Endothelial cell of umbilical vein (primary cell): ENCODE measurements around the gene ATP5PD. TPM values are rescaled to one million over a fixed set of nuclear protein-coding genes. Genes with fewer than 3 reads are reported as not detected.
A peak's percentile ranks its signal among the peaks of the same experiment; 100 is the strongest.

Experiments used
- BruUV-seq: library from RNA; stranded (reverse); fragments of 400-500 nt; replicated peaks from 2 replicates; lab custom pipeline; 2021; lab: Mats Ljungman, UMichigan
- CTCF ChIA-PET: fragments of 300-600, 350-600 bp; sonication (Branson Sonifier 250); formaldehyde crosslinking; loops from one replicate; lab custom pipeline; 2021; ENCODE audit warnings: antibody characterized with exemption, inconsistent platforms; lab: Charles Lee
- POLR2A ChIA-PET: fragments of 300-600, 350-600 bp; sonication (Branson Sonifier 250); formaldehyde crosslinking; loops from one replicate; lab custom pipeline; 2021; ENCODE audit warnings: antibody characterized with exemption, inconsistent platforms; lab: Charles Lee
- DNase-seq: peaks from one replicate; pipeline ENCODE4 v3.0.0-alpha.2; 2011; ENCODE audit warnings: low read depth, low spot score
- FAIRE-seq: peaks from 2 replicates; lab custom pipeline; 2011; peaks lifted over from hg19 to GRCh38; lab: Jason Lieb, UNC
- H2AFZ ChIP-seq: 2 replicates; pipeline ENCODE4 v1.6.0; 2012; ENCODE audit warnings: low read depth, low read length, control low read depth, inconsistent platforms
- H3K27ac ChIP-seq: 2 replicates; pipeline ENCODE4 v1.5.1; 2011; ENCODE audit warnings: low read depth, mild to moderate bottlenecking, control low read depth, low read length, moderate library complexity; ENCODE audit not compliant: insufficient read depth
- H3K27me3 ChIP-seq, 2 experiments: 2 replicates each; pipeline versions ENCODE4 v1.6.0 to v1.6.1; 2011; ENCODE audit warnings: low read length in 2 of 2, mixed read lengths in 1 of 2; ENCODE audit not compliant: control insufficient read depth in 2 of 2, insufficient read depth in 2 of 2
- H3K36me3 ChIP-seq, 2 experiments: 2 replicates in 1 of 2; 3 replicates in 1 of 2; pipeline ENCODE4 v1.5.1; 2011; ENCODE audit warnings: low read length in 2 of 2, mild to moderate bottlenecking in 1 of 2, moderate library complexity in 1 of 2; ENCODE audit not compliant: control insufficient read depth in 2 of 2, insufficient read depth in 2 of 2; ENCODE audit errors: extremely low read depth in 1 of 2
- H3K4me1 ChIP-seq: 3 replicates; pipeline ENCODE4 v1.5.1; 2011; ENCODE audit warnings: mild to moderate bottlenecking, low read length; ENCODE audit not compliant: control insufficient read depth, insufficient read depth; ENCODE audit errors: extremely low read depth
- H3K4me2 ChIP-seq: 2 replicates; pipeline ENCODE4 v1.6.1; 2011; ENCODE audit warnings: low read length, control low read depth, mixed read lengths; ENCODE audit not compliant: insufficient read depth
- H3K4me3 ChIP-seq, 3 experiments: fragments of 200-600 bp in 1 of 3; sonication (generic), shearing (Covaris generic) in 1 of 3; replicated peaks in 1 of 3; 2 replicates each; pipeline ENCODE4 v1.5.1; 2011 to 2016; ENCODE audit warnings: control low read depth in 3 of 3, low read length in 3 of 3, mild to moderate bottlenecking in 2 of 3, inconsistent platforms in 1 of 3, low read depth in 1 of 3, moderate library complexity in 1 of 3; ENCODE audit not compliant: insufficient read depth in 1 of 3
- H3K79me2 ChIP-seq: 2 replicates; pipeline ENCODE4 v1.6.0; 2012; ENCODE audit warnings: low read length, inconsistent platforms; ENCODE audit not compliant: control insufficient read depth, insufficient read depth
- H3K9ac ChIP-seq: replicated peaks from 2 replicates; pipeline ENCODE3; 2011; ENCODE audit warnings: low read length, control low read depth; ENCODE audit not compliant: insufficient read depth; ENCODE audit errors: extremely low read depth
- H3K9me1 ChIP-seq: replicated peaks from 3 replicates; pipeline ENCODE4 v1.6.0; 2011; ENCODE audit warnings: mild to moderate bottlenecking, low read length; ENCODE audit not compliant: control insufficient read depth, insufficient read depth; ENCODE audit errors: extremely low read depth
- H3K9me3 ChIP-seq: replicated peaks from 2 replicates; pipeline ENCODE4 v1.5.1; 2012; ENCODE audit warnings: low read length, inconsistent platforms; ENCODE audit not compliant: control insufficient read depth, insufficient read depth
- H4K20me1 ChIP-seq: replicated peaks from 2 replicates; pipeline ENCODE3; 2011; ENCODE audit warnings: mild to moderate bottlenecking, low read length; ENCODE audit not compliant: control insufficient read depth, insufficient read depth; ENCODE audit errors: extremely low read depth
- dilution Hi-C: fragments of 300-500 bp; cut with MboI; formaldehyde crosslinking; loops from one replicate; pipeline ENCODE4 v1.15.0; 2019; ENCODE audit warnings: low sequenced_read_pairs; ENCODE audit not compliant: extremely low pct_ligation_motif_present
- intact Hi-C: fragments of 100-400 bp; cut with micrococcal nuclease; formaldehyde crosslinking; loops from one replicate; pipeline ENCODE4 v1.10.0; 2022
- polyA plus RNA-seq, 4 experiments: library from polyadenylated mRNA; depleted of rRNA in 3 of 4; stranded (reverse) in 3 of 4; unstranded in 1 of 4; fragments of >200 nt; gene quantifications; 2 replicates each; pipeline versions ENCODE4 v1.2.1 to v1.2.3, GENCODE V29; 2011 to 2012; ENCODE audit warnings: missing spikeins in 1 of 4
- total RNA-seq: library from RNA; stranded (reverse); gene quantifications from 2 replicates; pipeline ENCODE4 v1.2.3, GENCODE V29; 2021
- TF ChIP-seq, protein P1 (sequence below): IDR thresholded peaks from 2 replicates; pipeline ENCODE4 v1.6.1; 2011; ENCODE audit not compliant: insufficient read depth, insufficient read length
- TF ChIP-seq, protein P2 (sequence below), 2 donors: IDR thresholded peaks; 1 replicate in 1 of 2; 2 replicates in 1 of 2; pipeline ENCODE4 v1.5.1; 2011; ENCODE audit warnings: low read length in 2 of 2, mild to moderate bottlenecking in 2 of 2, moderate library complexity in 2 of 2, control low read depth in 1 of 2, inconsistent platforms in 1 of 2, low read depth in 1 of 2; ENCODE audit not compliant: insufficient read depth in 1 of 2; ENCODE audit errors: extremely low read depth in 1 of 2

Gene ATP5PD
- total and polyA plus RNA-seq, 2 donors (not counting 3 experiments of a cell fraction or from before 2014, with no cell fraction given), result 182 to 200 TPM

DNA sequence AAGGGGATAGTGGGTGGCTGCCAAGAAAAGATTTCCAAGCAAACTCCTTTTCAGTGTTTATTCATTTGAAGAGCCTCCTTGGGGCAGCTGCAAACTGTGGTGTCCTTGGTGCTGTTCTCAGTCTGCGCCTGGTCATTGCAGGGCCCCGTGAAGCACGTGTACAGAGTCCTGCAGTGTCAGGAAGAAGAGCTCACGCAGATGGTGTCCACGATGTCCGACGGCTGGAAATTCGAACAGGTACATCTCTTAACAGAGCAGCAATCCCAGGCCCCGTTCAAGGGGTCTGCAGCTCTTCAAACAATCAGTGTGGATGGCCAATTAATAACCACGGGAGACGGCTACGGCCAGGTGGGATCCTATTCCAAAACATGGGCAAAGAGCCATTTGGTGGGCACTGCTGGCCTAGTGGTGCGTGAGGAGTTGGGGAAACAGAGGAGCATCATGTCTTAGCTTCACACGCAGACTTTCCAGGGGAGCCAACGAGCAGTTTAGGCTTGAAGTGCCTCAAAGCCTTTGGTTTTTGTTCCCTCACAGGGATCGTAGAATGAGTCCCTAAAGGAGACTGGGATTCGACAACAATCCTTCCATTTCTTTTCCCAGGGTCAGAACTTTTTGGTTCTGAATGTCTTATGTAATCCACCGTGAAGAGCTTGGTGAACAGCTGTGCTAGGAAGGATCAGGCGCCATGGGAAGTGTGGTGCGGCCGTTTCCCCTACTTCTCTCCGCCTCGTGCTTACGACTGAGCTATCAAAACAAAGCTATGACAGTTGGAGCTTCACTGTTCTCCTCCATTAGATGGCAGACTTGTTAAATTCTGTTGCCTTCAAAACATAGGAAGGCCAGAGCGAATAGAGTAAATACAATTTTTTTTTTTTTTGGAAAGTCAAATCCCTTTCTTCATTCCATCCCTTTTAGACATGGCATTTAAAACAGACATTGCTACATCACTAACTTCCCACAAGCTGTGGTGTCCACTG lies 12.9 kb upstream of the ATP5PD start:
- Histone ChIP-seq H3K27ac (no peak overlapping the region), H3K4me3 (no peak overlapping the region), H3K4me2 (no peak overlapping the region), H4K20me1 (no peaks in the 10 kb centered on the region), H3K36me3 (peaks cover 8 to 27% of the 10 kb centered on the region in 2 experiments), H3K9me1 (no peaks in the 10 kb centered on the region), H3K9ac (no peak overlapping the region), H3K27me3 (no peaks in the 10 kb centered on the region), H2AFZ (no peak overlapping the region), H3K9me3 (no peaks in the 10 kb centered on the region), H3K4me1 (no peaks in the 10 kb centered on the region), H3K79me2 (no peaks in the 10 kb centered on the region)
- ChIA-PET POLR2A (interaction anchor here (0.6 to 1.0 kb wide), 3 partner anchors 46 to 97 kb away, joined by 3 to 6 read pairs (median 6); no protein-coding TSS in a partner anchor), CTCF (interaction anchor here (0.7 to 6.1 kb wide), 36 partner anchors 9 to 211 kb away, joined by 3 to 80 read pairs (median 5); partner anchors contain the start of genes ARMC7, ATP5PD, KCTD2 and MIF4GD)
- DNase-seq (peak; percentile 77), FAIRE-seq (peak; percentile 85)
- TF ChIP-seq, protein P1, sequence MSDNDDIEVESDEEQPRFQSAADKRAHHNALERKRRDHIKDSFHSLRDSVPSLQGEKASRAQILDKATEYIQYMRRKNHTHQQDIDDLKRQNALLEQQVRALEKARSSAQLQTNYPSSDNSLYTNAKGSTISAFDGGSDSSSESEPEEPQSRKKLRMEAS, result no peak
- TF ChIP-seq, protein P2, sequence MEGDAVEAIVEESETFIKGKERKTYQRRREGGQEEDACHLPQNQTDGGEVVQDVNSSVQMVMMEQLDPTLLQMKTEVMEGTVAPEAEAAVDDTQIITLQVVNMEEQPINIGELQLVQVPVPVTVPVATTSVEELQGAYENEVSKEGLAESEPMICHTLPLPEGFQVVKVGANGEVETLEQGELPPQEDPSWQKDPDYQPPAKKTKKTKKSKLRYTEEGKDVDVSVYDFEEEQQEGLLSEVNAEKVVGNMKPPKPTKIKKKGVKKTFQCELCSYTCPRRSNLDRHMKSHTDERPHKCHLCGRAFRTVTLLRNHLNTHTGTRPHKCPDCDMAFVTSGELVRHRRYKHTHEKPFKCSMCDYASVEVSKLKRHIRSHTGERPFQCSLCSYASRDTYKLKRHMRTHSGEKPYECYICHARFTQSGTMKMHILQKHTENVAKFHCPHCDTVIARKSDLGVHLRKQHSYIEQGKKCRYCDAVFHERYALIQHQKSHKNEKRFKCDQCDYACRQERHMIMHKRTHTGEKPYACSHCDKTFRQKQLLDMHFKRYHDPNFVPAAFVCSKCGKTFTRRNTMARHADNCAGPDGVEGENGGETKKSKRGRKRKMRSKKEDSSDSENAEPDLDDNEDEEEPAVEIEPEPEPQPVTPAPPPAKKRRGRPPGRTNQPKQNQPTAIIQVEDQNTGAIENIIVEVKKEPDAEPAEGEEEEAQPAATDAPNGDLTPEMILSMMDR (IDR thresholded peaks at IDR 0.05; ENCODE audit: extremely low read depth in 1 of 2, insufficient read depth in 1 of 2, low read depth in 1 of 2, low read length in 2 of 2), result peak; percentile 21 to 39
- no TSS peak for BruUV-seq
- dilution Hi-C loops (no loop called here), intact Hi-C loops (no loop called here)
